ENCODE measurements around the gene DAG1.

The DAG1 gene

GRCh38 chr3:49469936-49470713 lies at the start of gene DAG1:
DAG1 (plus strand) TSS chr3:49470267; CDS start chr3:49510535, 40,268 bp downstream.
- peak; percentile 95 for DNase-seq

- DNase-seq = no peak
These were observed 48.1 kb upstream of the DAG1 start for GRCh38 chr3:49421890-49422378.

GRCh38 chr3:49422379-49423248 lies 47.5 kb upstream of the DAG1 start, which contains the start of gene AMT:
AMT (minus strand) TSS chr3:49422473; CDS start chr3:49422450, 23 bp downstream.
- no peak for DNase-seq

GRCh38 chr3:49424816-49425215 lies 45.3 kb upstream of the DAG1 start:
- no peak for DNase-seq

GRCh38 chr3:49427586-49427985 lies 42.5 kb upstream of the DAG1 start:
- DNase-seq = no peak

GRCh38 chr3:49428752-49429080 lies 41.4 kb upstream of the DAG1 start:
- DNase-seq = no peak

- no peak for DNase-seq
These were observed 35.3 kb upstream of the DAG1 start for GRCh38 chr3:49434731-49435130.

GRCh38 chr3:49445391-49445790 lies 24.7 kb upstream of the DAG1 start:
- no peak for DNase-seq

- no peak for DNase-seq
These were observed 16.4 kb upstream of the DAG1 start for GRCh38 chr3:49453621-49454020.

- no peak for DNase-seq
These were observed 15.6 kb upstream of the DAG1 start for GRCh38 chr3:49454458-49454857.

GRCh38 chr3:49454898-49455681 lies 15.0 kb upstream of the DAG1 start:
- no peak for DNase-seq

- peak; percentile 36 for DNase-seq
These were observed 13.6 kb upstream of the DAG1 start for GRCh38 chr3:49456466-49456865.

GRCh38 chr3:49460188-49460890 lies 9.7 kb upstream of the DAG1 start:
- no peak for DNase-seq

GRCh38 chr3:49460956-49461355 lies 9.1 kb upstream of the DAG1 start:
- no peak for DNase-seq

- DNase-seq = peak; percentile 23
These were observed 8.5 kb upstream of the DAG1 start for GRCh38 chr3:49461443-49462171.

- peak; percentile 25 for DNase-seq
These were observed 7.8 kb upstream of the DAG1 start for GRCh38 chr3:49462222-49462621.

GRCh38 chr3:49465270-49466034 lies 4.6 kb upstream of the DAG1 start:
- DNase-seq = no peak

GRCh38 chr3:49466085-49466484 lies 4.0 kb upstream of the DAG1 start:
- no peak for DNase-seq

GRCh38 chr3:49469037-49469935 lies 781 bp upstream of the DAG1 start:
- DNase-seq = peak; percentile 89
